CD14-positive monocyte (primary cell): ENCODE data around the gene EDEM1. TPM values are rescaled to one million over a fixed set of nuclear protein-coding genes. Genes with fewer than 3 reads are reported as not detected.

Experiments used
- DNase-seq, 3 donors: peaks; one replicate each; pipeline ENCODE4 v3.0.0-alpha.2; 2011 to 2022
- H2AFZ ChIP-seq: 2 replicates; pipeline ENCODE4 v1.6.0; 2012; ENCODE audit warnings: mild to moderate bottlenecking, low read depth, low read length, inconsistent platforms; ENCODE audit not compliant: insufficient read depth, poor library complexity, severe bottlenecking
- H3K27ac ChIP-seq, 2 donors: 1 replicate in 1 of 2; 2 replicates in 1 of 2; pipeline ENCODE4 v1.5.1; 2012 to 2013; ENCODE audit warnings: low read length in 2 of 2, control low read depth in 1 of 2, inconsistent platforms in 1 of 2, low read depth in 1 of 2, mild to moderate bottlenecking in 1 of 2
- H3K27me3 ChIP-seq, 2 donors: one replicate each; pipeline versions ENCODE4 v1.6.0 to v1.6.1; 2011 to 2013; ENCODE audit warnings: low read length in 2 of 2; ENCODE audit not compliant: control insufficient read depth in 2 of 2, insufficient read depth in 2 of 2
- H3K36me3 ChIP-seq, 2 donors: replicated peaks in 1 of 2; 1 replicate in 1 of 2; 2 replicates in 1 of 2; pipeline versions ENCODE4 v1.5.1 to v1.6.1; 2012 to 2013; ENCODE audit warnings: low read length in 2 of 2, control low read depth in 1 of 2, inconsistent platforms in 1 of 2, mild to moderate bottlenecking in 1 of 2; ENCODE audit not compliant: insufficient read depth in 2 of 2, control insufficient read depth in 1 of 2
- H3K4me1 ChIP-seq, 2 donors: 1 replicate in 1 of 2; 2 replicates in 1 of 2; pipeline versions ENCODE4 v1.5.1 to v1.6.1; 2012 to 2013; ENCODE audit warnings: low read length in 2 of 2, control low read depth in 1 of 2, inconsistent platforms in 1 of 2, mild to moderate bottlenecking in 1 of 2, moderate library complexity in 1 of 2; ENCODE audit not compliant: insufficient read depth in 2 of 2, control insufficient read depth in 1 of 2
- H3K4me2 ChIP-seq: replicated peaks from 2 replicates; pipeline ENCODE3; 2012; ENCODE audit warnings: low read length, moderate library complexity, mild to moderate bottlenecking; ENCODE audit not compliant: poor library complexity, severe bottlenecking; ENCODE audit errors: extremely low read depth
- H3K4me3 ChIP-seq, 3 experiments: fragments of 200-600 bp in 1 of 3; sonication (generic) in 1 of 3; replicated peaks in 1 of 3; 1 replicate in 2 of 3; 2 replicates in 1 of 3; pipeline ENCODE4 v1.5.1; 2011 to 2013; ENCODE audit warnings: low read length in 3 of 3, mild to moderate bottlenecking in 3 of 3, control low read depth in 2 of 3, low read depth in 2 of 3, inconsistent platforms in 1 of 3, moderate library complexity in 1 of 3
- H3K79me2 ChIP-seq: 2 replicates; pipeline ENCODE4 v1.6.0; 2012; ENCODE audit warnings: mild to moderate bottlenecking, control low read depth, inconsistent platforms, low read length, moderate library complexity; ENCODE audit not compliant: insufficient read depth
- H3K9ac ChIP-seq: 2 replicates; pipeline ENCODE4 v1.6.0; 2017; ENCODE audit warnings: low read length, mild to moderate bottlenecking; ENCODE audit not compliant: insufficient read depth, poor library complexity, severe bottlenecking
- H3K9me3 ChIP-seq, 2 donors: replicated peaks in 1 of 2; 1 replicate in 1 of 2; 2 replicates in 1 of 2; pipeline versions ENCODE4 v1.5.1 to v1.6.1; 2012 to 2013; ENCODE audit warnings: low read length in 2 of 2, control low read depth in 1 of 2; ENCODE audit not compliant: control insufficient read depth in 1 of 2, insufficient read depth in 1 of 2
- H4K20me1 ChIP-seq: 2 replicates; pipeline ENCODE4 v1.6.0; 2012; ENCODE audit warnings: mild to moderate bottlenecking, low read length, control low read depth, moderate library complexity; ENCODE audit not compliant: insufficient read depth
- H3K27ac Mint-ChIP-seq, 7 donors: one replicate each; pipeline ENCODE4 v1.8.0; 2020; ENCODE audit warnings: mild to moderate bottlenecking in 7 of 7, mixed read lengths in 7 of 7, moderate library complexity in 6 of 7, inconsistent platforms in 2 of 7
- H3K27me3 Mint-ChIP-seq, 3 donors: one replicate each; pipeline ENCODE4 v1.8.0; 2021 to 2022; ENCODE audit warnings: low read depth in 3 of 3, mild to moderate bottlenecking in 3 of 3, mixed read lengths in 3 of 3, moderate library complexity in 3 of 3, inconsistent platforms in 1 of 3
- H3K36me3 Mint-ChIP-seq, 2 donors: one replicate each; pipeline ENCODE4 v1.8.0; 2020; ENCODE audit warnings: mixed read lengths in 2 of 2, inconsistent platforms in 1 of 2, mild to moderate bottlenecking in 1 of 2
- H3K4me1 Mint-ChIP-seq: one replicate; pipeline ENCODE4 v1.8.0; 2020; ENCODE audit warnings: mild to moderate bottlenecking, mixed read lengths
- H3K4me3 Mint-ChIP-seq, 2 donors: one replicate each; pipeline ENCODE4 v1.8.0; 2020; ENCODE audit warnings: mild to moderate bottlenecking in 2 of 2, mixed read lengths in 2 of 2, moderate library complexity in 1 of 2
- H3K9me3 Mint-ChIP-seq, 7 donors: one replicate each; pipeline ENCODE4 v1.8.0; 2020 to 2022; ENCODE audit warnings: mixed read lengths in 7 of 7, mild to moderate bottlenecking in 6 of 7, moderate library complexity in 6 of 7, inconsistent platforms in 2 of 7
- CTCF ChIP-seq: fragments of 200-600 bp; IDR thresholded peaks from one replicate; pipeline ENCODE4 v1.8.0; 2022; ENCODE audit warnings: antibody characterized with exemption, mild to moderate bottlenecking
- WGBS: methylation state at CpG from one replicate; pipeline ENCODE4 v1.1.5; 2013; ENCODE audit warnings: missing lambda C conversion rate; ENCODE audit not compliant: insufficient coverage; 5-methylcytosine and 5-hydroxymethylcytosine counted together
- intact Hi-C, 2 donors: fragments of 100-400 bp; cut with micrococcal nuclease; formaldehyde crosslinking; loops; one replicate each; pipeline versions ENCODE4 v1.15.0 to v1.15.1; 2023
- polyA plus RNA-seq, 3 donors: library from polyadenylated mRNA; depleted of rRNA in 1 of 3; unstranded in 2 of 3; stranded (reverse) in 1 of 3; fragments of 300-500 nt in 2 of 3; fragments of >200 nt in 1 of 3; fragmentation: Illumina TruSeq in 2 of 3; gene quantifications; 1 replicate in 2 of 3; 2 replicates in 1 of 3; pipeline ENCODE4 v1.2.3, GENCODE V29; 2012 to 2021

Gene EDEM1
- polyA plus RNA-seq, 3 donors: 17.5 to 31.7 (median 23.7) TPM

GRCh38 chr3:5212628-5213573 lies 25.4 kb downstream of the EDEM1 start:
- no peaks in the 10 kb centered on the region for H3K9me3 Mint-ChIP-seq
- H2AFZ ChIP-seq: no peak overlapping the region
- no peak for TF ChIP-seq CTCF
- H3K9ac ChIP-seq: no peak overlapping the region
- peak overlapping the region in 1 of 2 donors; percentile 17 for H3K27ac ChIP-seq
- 87% methylated on average over 7 of the region's 9 CpGs for WGBS
- peaks cover 99% of the 10 kb centered on the region in 2 donors for H3K36me3 ChIP-seq
- no peaks in the 10 kb centered on the region for H3K4me1 ChIP-seq
- H3K27me3 Mint-ChIP-seq: peaks cover 0 to 2% (median 0%) of the 10 kb centered on the region in 3 donors
- H3K36me3 Mint-ChIP-seq: peaks cover 92% of the 10 kb centered on the region in 2 donors
- H3K27me3 ChIP-seq: no peaks in the 10 kb centered on the region
- no peak overlapping the region for H3K4me3 Mint-ChIP-seq
- peaks cover 28% of the 10 kb centered on the region for H4K20me1 ChIP-seq
- no peak overlapping the region for H3K4me3 ChIP-seq
- H3K27ac Mint-ChIP-seq: peak overlapping the region in 5 of 7 donors; percentile 28 to 62 (median 48)
- peaks cover 9% of the 10 kb centered on the region for H3K79me2 ChIP-seq
- H3K4me2 ChIP-seq: no peak overlapping the region
- no peaks in the 10 kb centered on the region for H3K9me3 ChIP-seq
- intact Hi-C loops: no loop called here
- no peak for DNase-seq
- H3K4me1 Mint-ChIP-seq: no peaks in the 10 kb centered on the region

GRCh38 chr3:5213574-5213966 lies 26.1 kb downstream of the EDEM1 start:
- 95% methylated on average over 4 of the region's 7 CpGs for WGBS
- H3K4me1 Mint-ChIP-seq: no peaks in the 10 kb centered on the region
- H3K9ac ChIP-seq: no peak overlapping the region

More at GRCh38 chr3:5213574-5213966, 26.1 kb downstream of the EDEM1 start:
- no peaks in the 10 kb centered on the region for H3K4me1 ChIP-seq
- Mint-ChIP-seq H3K27ac (peak overlapping the region in 1 of 7 donors; percentile 62), H3K36me3 (peaks cover 92% of the 10 kb centered on the region in 2 donors), H3K27me3 (peaks cover 0 to 2% (median 0%) of the 10 kb centered on the region in 3 donors), H3K4me3 (no peak overlapping the region), H3K9me3 (no peaks in the 10 kb centered on the region)
- no peaks in the 10 kb centered on the region for H3K27me3 ChIP-seq
- H3K36me3 ChIP-seq: peaks cover 97 to 99% of the 10 kb centered on the region in 2 donors
- no peak for TF ChIP-seq CTCF
- peaks cover 28% of the 10 kb centered on the region for H4K20me1 ChIP-seq
- H3K79me2 ChIP-seq: peaks cover 5% of the 10 kb centered on the region
- DNase-seq: no peak
- no peak overlapping the region for H2AFZ ChIP-seq
- no peak overlapping the region for H3K4me3 ChIP-seq
- intact Hi-C loops: no loop called here
- no peak overlapping the region for H3K4me2 ChIP-seq
- H3K9me3 ChIP-seq: no peaks in the 10 kb centered on the region
- no peak overlapping the region for H3K27ac ChIP-seq
